Activated naive CD8-positive, alpha-beta T cell treated with anti-CD3 and anti-CD28 coated beads, Interleukin-2, amount 50 U/mL, for 16 hours (primary cell): Measurements from ENCODE around the gene ZNF792.
A peak's percentile ranks its signal among the peaks of the same experiment; 100 is the strongest.
"Not testable (repeated sequence)": the region's sequence is repeated elsewhere in the genome, so short reads cannot be mapped to it uniquely, and the experiment has no call there.

ENCODE experiments used
- DNase-seq: peaks from one replicate; pipeline ENCODE4 v3.0.0-alpha.2; 2020; ENCODE audit warnings: low read depth, low spot score

ZNF792 gene

DNA sequence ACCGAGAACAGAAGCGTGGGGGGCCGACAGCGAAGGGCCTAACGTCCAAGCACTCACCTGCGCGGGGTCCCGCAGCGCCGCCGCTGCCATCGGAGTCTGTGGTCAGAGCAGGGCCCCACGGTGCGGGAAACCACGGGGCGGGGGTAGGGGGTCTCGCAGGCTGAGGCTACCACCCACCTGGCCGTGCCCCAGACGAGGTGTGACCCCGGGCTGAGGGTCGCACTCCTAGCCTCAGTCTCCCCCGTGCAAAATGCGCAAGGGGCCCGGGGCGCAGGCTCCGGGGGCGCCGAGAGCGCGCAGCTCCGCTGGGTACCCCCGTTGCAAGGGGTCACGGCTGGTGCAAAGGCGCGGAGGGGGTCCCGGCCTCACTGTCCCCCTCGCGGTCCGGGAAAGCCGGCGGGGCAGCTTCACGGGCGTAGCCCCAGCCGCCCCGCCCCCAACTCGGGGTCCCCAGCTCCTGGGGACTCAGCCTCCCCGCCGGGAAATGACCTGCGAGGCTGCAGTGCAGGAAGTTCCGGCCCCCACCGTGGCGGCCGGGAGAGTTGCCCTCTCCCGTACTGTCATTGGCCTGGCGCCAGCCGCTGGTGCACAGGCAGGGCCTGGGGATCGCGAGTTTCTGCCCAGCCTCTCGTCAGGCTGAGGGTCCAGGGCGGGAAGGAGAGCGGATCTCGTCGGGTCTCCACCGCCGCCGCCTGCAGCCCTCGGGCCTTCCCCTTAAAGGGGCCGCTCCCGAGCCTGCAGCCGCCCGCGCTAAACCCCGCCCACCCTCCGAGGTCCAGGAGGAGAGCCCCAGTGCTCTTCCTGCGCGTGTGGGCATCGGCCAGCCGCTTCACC lies at the start of gene ZNF792:
Gene ZNF792 (minus strand): TSS at position 657 of the 834 bp plus-strand sequence. CDS start 567 bp downstream, at position 90.
- DNase-seq: no peak

DNA sequence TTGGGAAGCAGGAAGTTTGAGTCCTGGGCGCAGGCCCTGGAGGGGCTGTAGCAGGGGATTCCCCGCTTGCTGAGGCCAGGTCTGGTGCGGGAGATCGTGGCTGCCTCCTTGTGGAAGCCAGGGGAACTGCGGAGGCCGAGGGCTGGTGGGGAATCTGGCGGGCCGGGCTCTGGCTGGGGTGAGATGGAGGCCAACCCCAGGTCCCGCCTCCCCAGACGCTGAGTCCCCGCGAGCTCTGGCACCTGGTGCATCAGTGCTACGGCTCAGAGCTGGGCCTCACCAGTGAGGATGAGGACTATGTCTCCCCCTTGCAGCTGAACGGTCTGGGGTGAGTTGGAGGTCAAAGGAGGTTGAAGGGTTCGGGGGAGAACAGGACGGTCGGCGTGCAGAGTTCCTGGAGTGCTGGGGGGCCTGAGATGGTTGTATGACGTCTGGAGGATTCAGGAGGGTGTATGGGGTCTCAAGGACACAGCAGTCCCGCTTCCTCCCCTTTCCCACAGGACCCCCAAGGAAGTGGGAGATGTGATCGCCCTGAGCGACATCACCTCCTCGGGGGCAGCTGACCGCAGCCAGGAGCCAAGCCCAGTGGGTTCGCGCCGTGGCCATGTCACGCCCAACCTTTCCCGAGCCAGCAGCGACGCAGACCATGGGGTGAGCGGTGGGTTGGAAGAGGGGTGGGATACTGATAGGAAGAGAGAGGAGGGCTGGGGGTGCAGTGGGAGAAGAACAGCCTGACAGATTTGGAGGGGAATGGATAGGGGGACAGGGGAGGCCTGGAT lies 49.2 kb upstream of the ZNF792 start:
- peak; percentile 76 for DNase-seq

DNA sequence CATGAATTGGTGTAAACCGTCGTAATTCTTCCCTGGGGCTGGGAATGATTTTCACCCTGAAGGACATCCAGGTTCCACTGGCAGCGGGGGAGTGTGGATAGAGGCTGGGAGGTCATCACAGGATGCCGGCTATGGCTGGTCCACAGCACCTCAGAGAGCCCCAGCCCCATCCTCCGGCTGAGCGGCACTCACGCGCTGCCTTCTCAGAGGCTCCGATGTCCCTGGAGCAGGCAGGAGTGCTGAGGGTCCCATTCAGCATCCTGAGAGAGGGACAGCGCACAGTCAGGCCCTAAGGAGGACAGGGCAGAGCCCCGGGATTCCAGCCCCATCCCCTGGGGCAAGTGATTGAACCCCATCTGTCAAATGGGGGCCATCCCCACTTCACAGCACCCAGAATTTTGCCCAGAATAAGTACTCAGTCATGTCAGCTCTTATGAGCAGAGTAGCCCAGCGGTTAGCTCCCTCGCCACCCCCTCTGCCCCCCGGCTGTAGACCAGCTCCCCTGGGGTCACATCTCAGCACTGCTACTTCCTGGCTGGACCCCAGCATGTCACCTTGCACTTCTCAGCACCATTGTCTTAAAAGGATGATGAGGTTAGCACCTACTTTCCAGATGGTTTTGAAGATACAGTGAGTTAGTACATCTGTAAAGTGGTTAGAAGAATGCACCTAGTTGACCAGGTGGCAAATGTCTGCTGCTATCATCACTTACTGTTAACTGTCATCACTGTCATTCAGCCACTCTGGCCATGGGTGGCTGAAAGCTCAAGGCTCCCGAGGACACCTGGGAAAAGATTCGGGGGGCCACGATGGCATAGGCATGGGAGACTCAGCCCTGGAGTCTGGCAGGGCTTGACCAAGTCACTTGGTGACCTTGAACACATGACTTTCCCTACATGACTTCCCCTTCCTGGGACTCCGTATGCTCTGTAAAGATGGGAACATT lies 48.0 kb upstream of the ZNF792 start:
- DNase-seq: no peak

DNA sequence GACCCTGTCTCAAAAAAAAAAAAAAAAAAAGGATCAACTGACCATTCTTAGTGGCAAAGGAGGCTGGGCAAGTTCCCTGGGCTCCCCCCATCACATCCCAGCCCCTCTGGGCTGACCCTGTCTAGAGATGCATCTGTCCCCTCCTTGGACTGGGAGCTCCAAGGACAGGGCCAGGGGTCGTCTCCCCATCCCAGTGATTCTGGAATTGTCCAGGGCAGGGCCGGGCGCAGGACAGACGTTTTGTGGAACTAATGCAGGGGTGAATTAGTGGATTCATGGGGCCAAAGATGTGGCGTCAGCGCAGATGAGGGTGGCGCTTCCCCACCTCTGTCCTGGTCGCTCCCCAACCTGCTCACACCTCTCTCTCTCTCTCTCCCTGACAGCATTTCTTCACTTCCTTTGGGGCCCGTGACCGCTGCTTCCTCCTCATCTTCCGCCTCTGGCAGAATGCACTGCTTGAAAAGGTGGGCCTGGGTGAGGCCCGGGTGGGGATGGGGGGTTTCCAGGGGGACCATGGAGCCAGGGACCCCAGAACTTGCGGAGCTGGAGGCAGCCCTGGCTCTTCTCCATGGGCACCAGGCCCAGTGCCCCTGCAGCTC lies 47.2 kb upstream of the ZNF792 start:
- DNase-seq: no peak

DNA sequence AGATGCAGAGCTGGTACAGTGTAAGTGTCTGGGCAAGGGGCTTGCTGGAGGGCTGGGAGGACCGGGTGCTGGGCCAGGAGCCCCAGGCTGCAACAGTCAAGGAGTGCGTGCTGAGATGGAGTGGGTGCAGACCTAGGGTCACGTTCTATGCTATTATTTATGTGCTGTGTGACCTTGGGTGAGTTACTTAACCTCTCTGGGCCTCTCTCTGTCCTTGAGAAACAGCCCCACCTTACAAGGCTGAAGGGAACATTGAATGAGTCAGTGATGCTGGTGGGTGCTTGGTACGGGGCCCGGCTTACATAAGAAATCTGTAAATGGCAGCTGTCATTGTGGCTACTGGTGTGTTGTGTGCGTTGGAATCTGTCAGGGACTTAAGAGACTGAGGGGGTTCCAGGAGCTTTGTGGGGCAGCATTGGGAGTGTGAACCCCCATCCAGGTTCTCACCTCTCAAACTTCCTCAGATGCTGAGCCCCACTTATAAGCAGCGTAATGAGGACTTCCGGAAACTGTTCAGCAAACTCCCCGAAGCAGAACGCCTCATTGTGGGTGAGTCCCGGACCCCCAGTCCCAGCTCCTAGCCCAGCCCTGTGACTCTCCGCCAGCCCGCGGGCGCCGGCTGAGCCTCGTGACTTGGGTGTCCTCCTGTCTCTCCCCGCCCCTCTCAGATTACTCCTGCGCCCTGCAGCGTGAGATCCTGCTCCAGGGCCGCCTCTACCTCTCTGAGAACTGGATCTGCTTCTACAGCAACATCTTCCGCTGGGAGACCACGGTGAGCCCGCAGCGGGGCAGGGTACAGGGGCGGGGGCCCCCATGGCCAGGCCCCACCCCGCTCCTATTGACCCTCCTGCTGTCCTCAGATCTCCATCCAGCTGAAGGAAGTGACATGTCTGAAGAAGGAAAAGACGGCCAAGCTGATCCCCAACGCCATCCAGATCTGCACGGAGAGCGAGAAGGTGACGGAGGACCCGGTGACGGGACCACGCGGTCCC lies 45.7 kb upstream of the ZNF792 start:
- DNase-seq: no peak

DNA sequence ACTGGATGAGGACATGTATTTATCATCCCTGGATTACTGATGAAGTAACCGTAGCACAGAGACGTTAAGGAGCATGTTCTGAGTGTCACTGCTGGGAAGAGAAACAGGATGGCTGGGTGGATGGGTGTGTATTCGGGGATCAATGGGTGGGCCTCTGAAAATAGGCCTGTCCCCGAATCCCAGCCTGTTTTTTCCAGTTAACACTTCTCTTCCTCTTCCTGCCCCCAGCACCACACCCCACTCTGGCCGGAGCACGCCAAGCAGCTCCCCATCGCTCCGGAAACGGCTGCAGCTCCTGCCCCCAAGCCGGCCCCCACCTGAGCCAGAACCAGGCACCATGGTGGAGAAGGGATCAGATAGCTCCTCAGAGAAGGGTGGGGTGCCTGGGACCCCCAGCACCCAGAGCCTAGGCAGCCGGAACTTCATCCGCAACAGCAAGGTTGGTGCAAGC lies 44.9 kb upstream of the ZNF792 start:
- DNase-seq: no peak

DNA sequence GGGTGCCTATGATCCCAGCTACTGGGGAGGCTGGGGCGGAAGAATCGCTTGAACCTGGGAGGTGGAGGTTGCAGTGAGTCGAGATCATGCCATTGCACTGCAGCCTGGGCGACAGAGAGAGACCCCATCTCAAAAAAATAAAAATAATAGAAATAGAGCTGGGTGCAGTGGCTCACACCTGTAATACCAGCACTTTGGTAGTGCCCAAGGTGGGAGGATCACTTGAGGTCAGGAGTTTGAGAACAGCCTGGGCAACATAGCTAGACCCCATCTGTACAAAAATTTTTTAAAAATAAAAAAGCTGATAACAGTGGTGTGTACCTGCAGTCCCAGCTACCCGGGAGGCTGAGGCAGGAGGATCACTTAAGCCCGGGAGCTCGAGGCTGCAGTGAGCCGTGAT lies 43.4 kb upstream of the ZNF792 start:
- DNase-seq: not testable (repeated sequence)

DNA sequence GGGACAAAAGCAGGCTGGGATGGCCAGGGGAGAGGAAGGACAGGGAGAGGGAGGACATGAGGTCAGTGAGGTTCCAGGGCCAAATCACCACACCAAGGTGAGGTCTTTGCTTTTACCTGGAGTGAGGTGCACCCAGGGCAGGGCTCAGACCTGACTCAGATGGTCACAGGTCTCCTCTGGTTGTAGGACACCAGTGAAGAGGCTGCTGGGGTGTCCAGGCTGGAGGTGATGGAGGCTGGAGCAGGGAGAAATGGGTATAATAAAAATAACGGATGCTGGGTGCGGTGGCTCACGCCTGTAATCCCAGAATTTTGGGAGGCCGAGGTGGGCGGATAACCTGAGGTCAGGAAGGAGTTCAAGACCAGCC lies 43.0 kb upstream of the ZNF792 start:
- DNase-seq: no peak

DNA sequence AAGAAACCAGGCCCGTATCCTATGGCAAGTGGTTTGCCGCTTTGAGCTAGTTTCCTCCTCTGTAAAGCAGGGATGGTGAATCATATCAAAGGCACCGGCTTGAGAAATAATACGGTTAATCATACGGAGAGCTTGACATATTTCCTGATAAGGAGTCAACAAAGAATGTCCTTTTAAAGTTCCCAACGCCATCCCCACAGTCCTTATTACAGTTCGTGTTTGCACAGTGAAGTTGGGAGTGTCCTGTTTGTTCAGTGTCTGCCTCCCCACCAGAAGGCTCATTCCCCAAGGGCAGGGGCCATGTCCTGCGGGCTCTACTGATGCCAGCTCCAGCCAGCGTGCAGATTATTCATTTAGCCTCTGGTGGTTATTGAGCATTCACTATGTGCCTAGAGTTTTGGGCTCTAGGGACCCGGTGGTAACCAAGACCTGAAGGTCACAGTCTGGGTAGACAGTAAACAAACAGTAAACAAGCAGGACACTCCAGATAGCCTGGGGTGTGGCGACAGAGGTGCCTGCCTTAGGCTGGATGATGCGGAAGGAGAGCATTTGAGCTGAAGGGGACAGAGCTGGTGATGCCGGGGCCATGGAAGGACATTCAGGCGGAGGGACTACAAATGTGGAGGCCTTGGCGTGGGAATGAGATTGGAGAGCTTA lies 42.4 kb upstream of the ZNF792 start:
- DNase-seq: no peak

DNA sequence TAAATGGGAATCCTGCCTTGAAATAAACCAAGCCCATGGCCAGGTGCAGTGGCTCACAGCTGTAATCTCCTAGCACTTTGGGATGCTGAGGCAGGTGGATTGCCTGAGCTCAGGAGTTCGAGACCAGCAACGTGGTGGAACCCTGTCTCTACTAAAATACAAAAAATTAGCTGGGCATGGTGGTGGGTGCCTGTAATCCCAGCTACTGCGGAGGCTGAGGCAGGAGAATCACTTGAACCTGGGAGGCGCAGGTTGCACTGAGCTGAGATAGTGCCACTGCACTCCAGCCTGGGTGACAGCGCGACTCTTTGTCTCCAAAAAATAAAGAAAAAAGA lies 41.9 kb upstream of the ZNF792 start:
- DNase-seq: not testable (repeated sequence)

DNA sequence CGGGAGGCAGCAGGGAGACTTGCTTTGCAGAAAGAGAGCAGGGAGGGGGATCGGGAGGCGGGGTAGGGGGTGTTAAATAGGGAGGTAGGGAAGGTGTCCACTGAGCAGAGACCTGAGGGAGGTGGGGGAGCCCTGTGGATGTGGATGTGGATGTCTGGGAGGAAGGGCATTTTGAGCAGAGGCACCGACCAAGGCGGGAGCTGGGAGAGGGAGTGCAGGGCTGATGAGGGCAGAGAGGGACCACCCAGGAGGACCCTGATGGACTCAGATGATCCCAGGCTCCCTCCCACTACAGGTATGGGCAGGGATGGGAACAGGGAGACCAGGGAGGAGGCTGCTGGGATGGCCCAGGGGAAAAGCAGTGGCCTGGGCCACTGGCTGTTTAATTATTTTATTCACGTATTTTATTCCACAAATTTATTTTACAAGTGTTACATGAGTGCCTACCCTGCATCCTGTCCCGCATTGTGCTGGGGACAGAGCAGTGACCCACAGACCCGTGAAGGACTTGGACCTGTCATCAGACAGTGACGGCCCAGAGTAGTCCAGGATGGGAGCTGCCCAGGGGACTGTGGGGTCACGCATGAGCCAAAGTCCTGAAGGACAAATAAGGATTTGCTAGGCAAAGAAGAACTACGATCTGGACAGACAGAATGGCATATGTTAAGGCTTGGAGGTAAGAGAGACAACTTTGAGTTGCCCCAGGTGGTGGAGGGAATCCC lies 41.4 kb upstream of the ZNF792 start:
- no peak for DNase-seq

DNA sequence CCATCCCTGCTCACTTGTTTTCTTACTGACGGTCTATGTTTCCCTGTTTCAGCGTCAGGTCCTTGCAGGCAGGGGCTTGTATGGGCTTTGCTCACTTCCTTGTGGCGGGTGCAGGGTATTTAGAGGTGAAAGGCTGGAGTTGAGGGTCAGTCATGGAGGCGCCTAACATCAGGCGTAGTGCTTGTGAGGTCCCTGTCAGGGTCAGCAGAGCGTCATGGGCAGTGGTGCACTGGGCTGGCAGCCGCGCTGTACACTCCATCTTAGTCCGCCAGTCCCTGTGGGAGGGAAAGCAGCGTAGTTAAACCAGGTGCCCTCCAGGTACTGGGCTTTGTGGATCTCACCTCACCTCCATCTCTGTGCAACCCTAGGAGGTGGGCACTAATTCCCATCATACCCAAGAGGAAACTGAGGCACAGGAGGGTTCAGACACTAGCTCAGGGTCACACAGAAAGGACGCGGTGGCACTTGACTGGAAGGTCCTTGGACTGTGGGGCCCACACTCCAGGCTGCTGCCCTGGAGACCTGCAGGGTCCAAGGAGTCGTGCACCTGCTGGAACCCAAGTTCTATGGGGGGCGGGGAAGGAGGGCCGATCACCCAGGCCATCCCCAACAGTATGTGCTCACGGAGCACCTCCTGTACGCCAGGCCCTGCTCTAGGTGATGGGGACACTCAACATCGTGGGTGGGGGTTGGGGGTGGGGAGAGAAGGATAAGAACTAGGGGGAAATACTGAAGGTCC lies 40.7 kb upstream of the ZNF792 start:
- no peak for DNase-seq

DNA sequence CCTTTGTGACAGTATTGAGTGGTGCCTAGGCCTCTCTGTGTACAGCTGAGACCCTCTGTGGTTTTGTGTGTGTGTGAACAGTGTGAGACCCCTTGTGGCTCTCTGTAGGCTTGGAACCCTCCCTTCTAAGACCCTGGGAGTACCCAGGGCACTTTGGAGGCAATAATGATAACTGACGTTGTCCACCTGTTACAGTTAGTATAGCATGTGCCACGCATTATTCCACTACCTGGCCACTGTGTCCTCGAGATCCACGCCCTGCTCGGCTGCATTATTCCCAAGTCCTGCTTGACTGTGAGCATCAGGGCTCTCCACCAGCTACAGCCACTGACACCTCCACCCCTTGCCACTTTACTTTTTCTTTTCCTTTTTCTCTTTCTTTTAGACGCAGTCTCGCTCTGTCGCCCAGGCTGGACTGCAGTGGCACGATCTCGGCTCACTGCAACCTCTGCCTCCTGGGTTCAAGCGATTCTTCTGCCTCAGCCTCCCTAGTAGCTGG lies 38.1 kb upstream of the ZNF792 start:
- DNase-seq: no peak

DNA sequence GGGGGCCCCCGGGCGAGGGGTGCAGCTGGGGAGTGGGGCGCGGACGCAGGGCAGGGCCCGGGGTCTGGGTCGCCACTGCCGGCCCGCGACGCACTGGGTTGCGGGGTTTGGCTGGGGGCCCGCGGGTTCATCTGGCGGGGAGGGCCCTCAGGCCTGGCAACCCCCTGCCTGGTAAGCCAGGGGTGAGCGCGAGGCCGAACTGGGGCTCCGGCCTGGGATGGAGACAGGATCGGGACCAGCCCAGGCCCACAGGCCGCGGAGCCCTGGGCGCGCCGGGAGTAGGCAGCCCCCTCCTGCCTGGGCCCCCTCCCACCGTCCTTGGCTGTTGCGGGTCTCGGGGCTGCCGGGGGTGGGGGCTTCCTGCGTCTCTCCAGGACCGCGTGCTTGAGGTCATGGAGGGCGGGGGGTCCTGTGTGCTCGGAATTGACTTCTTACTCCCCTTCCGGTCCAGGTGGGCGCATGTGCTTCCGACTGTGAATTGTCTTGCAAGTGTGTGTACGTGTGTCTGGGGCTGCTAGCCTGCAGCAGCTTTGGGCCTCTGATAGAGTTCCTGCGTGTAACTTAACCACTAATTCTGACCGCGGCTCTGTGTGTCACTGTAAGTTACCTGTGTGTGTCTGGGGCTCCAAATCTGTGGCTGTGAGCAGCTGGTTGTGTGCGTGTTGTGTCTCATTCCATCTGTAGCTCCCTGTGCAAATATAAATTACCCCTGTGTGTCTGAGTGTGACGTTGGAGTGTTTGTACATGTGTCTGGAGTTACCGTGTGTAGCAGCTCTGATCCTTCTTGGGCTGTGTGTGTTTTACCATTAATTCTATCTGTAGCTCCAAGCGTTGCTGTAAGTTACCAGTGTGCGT lies 36.8 kb upstream of the ZNF792 start:
- peak; percentile 42 for DNase-seq

DNA sequence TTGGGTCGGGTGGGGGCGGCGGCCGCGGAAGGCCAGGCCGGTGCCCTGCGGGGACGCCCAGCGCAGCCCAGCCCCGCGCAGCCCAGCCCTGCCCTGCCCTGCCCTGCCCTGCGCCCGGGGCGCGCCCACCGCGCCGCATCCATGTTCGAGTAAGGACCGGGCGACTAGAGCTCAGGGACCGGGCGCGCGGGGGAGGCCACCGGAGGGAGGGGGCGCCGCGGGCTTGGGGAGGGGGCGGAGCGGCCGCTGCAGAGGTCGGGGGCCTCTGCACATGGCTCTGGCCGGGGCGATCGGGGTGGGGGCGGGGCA lies 36.3 kb upstream of the ZNF792 start:
- no peak for DNase-seq

DNA sequence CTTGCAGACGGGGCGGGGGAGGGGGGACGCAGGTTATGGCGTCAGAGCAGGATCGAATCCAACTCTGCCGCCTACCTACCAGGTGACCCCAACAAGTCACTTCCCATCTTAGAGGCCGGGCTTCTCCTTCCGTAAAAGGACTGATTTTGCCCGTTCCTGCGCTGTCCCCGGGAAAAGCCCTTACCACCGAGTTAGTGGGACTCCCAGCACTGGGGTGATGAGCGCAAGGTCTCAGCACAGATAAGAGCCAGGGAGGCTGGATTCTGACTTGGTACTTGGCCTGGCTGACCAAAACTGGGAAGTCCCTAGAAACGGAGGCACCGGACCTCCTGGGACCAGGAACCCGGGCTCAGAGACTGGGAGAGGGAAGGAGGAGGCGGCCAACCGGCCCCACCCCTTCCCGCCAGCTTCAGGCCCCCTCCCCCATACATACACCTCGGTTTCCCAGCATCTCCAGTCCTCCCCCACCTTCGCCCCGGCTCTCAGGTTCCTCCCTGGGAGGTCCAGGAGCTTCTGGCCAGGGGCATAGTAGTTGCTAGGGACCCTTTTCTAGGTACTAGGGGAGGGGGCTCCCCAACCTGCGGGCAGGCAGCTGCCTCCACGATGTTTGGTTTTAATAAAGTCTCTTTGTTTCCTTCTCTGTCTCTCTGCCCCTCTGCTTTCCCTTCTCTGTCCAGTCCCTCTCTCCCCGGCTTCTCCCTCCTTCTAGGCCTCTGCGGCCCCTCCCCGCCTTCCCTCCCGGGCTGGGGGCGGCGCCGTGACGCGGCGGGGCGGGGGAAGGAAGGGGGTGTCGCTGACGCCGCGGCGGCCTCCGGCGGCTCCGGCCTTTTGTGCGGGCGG lies 35.7 kb upstream of the ZNF792 start, which contains the start of gene GRAMD1A:
Gene GRAMD1A (plus strand): TSS at position 826 of the 840 bp plus-strand sequence. CDS start 156 bp downstream, outside the sequence.
- DNase-seq: peak; percentile 38
